Psoas muscle (tissue), 8 donors: ENCODE results near the gene SEMA3C. TPM values are rescaled to one million over a fixed set of nuclear protein-coding genes. Genes with fewer than 3 reads are reported as not detected.
"Not testable (repeated sequence)": the region's sequence is repeated elsewhere in the genome, so short reads cannot be mapped to it uniquely, and the experiment has no call there.

Source experiments
- ATAC-seq, 4 donors: fragments of 200-7000 bp; cut with Tn5 transposase; one replicate each; pipeline ENCODE4 v1.9.1; 2020; ENCODE audit warnings: moderate library complexity in 3 of 4, mild to moderate bottlenecking in 2 of 4
- DNase-seq, 2 donors: peaks; one replicate each; pipeline ENCODE4 v3.0.0-alpha.2; 2020
- H3K27ac ChIP-seq: fragments of 200-600 bp; one replicate; pipeline ENCODE4 v1.8.0; 2022
- H3K27me3 ChIP-seq, 3 donors: fragments of 200-600 bp in 1 of 3; one replicate each; pipeline versions ENCODE4 v1.6.1 to v1.8.0; 2013 to 2022; ENCODE audit warnings: low read length in 2 of 3, mild to moderate bottlenecking in 2 of 3, moderate library complexity in 1 of 3; ENCODE audit not compliant: insufficient read depth in 3 of 3
- H3K36me3 ChIP-seq, 2 donors: fragments of 200-600 bp in 1 of 2; one replicate each; pipeline versions ENCODE4 v1.6.1 to v1.8.0; 2013 to 2022; ENCODE audit warnings: low read depth in 1 of 2, mild to moderate bottlenecking in 1 of 2, moderate library complexity in 1 of 2; ENCODE audit not compliant: insufficient read depth in 1 of 2
- H3K4me1 ChIP-seq: fragments of 200-600 bp; one replicate; pipeline ENCODE4 v1.8.0; 2022
- H3K4me3 ChIP-seq: fragments of 200-600 bp; one replicate; pipeline ENCODE4 v1.8.0; 2022; ENCODE audit warnings: mild to moderate bottlenecking
- H3K9me3 ChIP-seq: fragments of 200-600 bp; one replicate; pipeline ENCODE4 v1.8.0; 2022
- CTCF ChIP-seq: fragments of 200-600 bp; IDR thresholded peaks from one replicate; pipeline ENCODE4 v1.8.0; 2022; ENCODE audit warnings: antibody characterized with exemption
- WGBS, 3 donors: extraction: QIAGEN DNeasy Blood & Tissue Kit; methylation state at CpG; one replicate each; pipeline versions ENCODE4 v1.1.6 to v1.1.7; 2013; 5-methylcytosine and 5-hydroxymethylcytosine counted together
- intact Hi-C, 2 donors: fragments of 100-400 bp; cut with DNase I; formaldehyde crosslinking; loops; one replicate each; pipeline versions ENCODE4 v1.11.0 to v1.14.2; 2022
- polyA plus RNA-seq, 3 donors: library from polyadenylated mRNA; stranded (reverse); fragments of 200-250 nt; gene quantifications; one replicate each; pipeline ENCODE4 v1.2.3, GENCODE V29; 2013
- total RNA-seq, 4 donors: library from RNA; stranded (reverse); fragmentation: NEBNext Ultra II Directional in 2 of 4; extraction: Animal tissue kit (Norgen Biotek cat#: 25700) in 2 of 4; gene quantifications; one replicate each; pipeline versions ENCODE4 v1.2.1 to v1.2.4, GENCODE V29; 2021 to 2023
- donor health status: healthy with polysubstance abuse.
- donor health status: DM: no; HTN: no; CAD: no; lungs with moderate emphysema.
- donor health status: Bipolar disorder and iron deficiency.
- donor health status: healthy.
- donor health status: DM: yes; HTN: yes; CAD: no.
- donor health status: DM: no; HTN: no; CAD: no.
- donor health status: DM: no; HTN: no; CAD: no.
- donor health status: DM: yes; HTN: yes; CAD: no.

SEMA3C gene
- total and polyA plus RNA-seq, 7 donors, result 6.6 to 63.1 (median 18.3) TPM

- 93 to 100% (median 97%) methylated on average over 1 of the region's 1 CpG for WGBS, 3 donors
- DNase-seq (no peak), ATAC-seq (no peak)
- Histone ChIP-seq H3K27ac (no peak overlapping the region), H3K4me3 (no peak overlapping the region), H3K9me3 (no peaks in the 10 kb centered on the region), H3K27me3 (no peaks in the 10 kb centered on the region), H3K4me1 (no peaks in the 10 kb centered on the region), H3K36me3 (no peaks in the 10 kb centered on the region)
- no peak for TF ChIP-seq CTCF
- intact Hi-C loops, result no loop called here
Measured at GRCh38 chr7:80934321-80934720, 15.5 kb upstream of the SEMA3C start.

GRCh38 chr7:80932536-80932935 is 13.7 kb upstream of the SEMA3C start:
- DNase-seq (no peak), ATAC-seq (no peak)
- Histone ChIP-seq H3K27ac (no peak overlapping the region), H3K4me1 (no peaks in the 10 kb centered on the region), H3K27me3 (no peaks in the 10 kb centered on the region), H3K36me3 (no peaks in the 10 kb centered on the region), H3K4me3 (no peak overlapping the region), H3K9me3 (no peaks in the 10 kb centered on the region)
- intact Hi-C loops, result no loop called here
- no peak for TF ChIP-seq CTCF

- DNase-seq (no peak), ATAC-seq (no peak)
- H3K27me3 ChIP-seq, result no peaks in the 10 kb centered on the region
- TF ChIP-seq CTCF, result no peak
- no peak overlapping the region for H3K4me3 ChIP-seq
- no peaks in the 10 kb centered on the region for H3K36me3 ChIP-seq
- no peaks in the 10 kb centered on the region for H3K4me1 ChIP-seq
- no peak overlapping the region for H3K27ac ChIP-seq
- intact Hi-C loops, result loop anchor here in 1 of 2 donors (10.0 kb wide), 1 partner anchor 525 kb away; no protein-coding TSS in a partner anchor
- WGBS, 3 donors, result 68 to 81% (median 75%) methylated on average over 3 of the region's 3 CpGs
- H3K9me3 ChIP-seq, result no peaks in the 10 kb centered on the region
Measured at GRCh38 chr7:80929619-80930018, 10.8 kb upstream of the SEMA3C start.

- not testable (repeated sequence) for H3K4me3 ChIP-seq, H3K27ac ChIP-seq, H3K27me3 ChIP-seq, H3K36me3 ChIP-seq, DNase-seq, H3K4me1 ChIP-seq, H3K9me3 ChIP-seq, ATAC-seq
- 98% methylated on average over 6 of the region's 6 CpGs for WGBS, 3 donors
- intact Hi-C loops, result loop anchor here in 1 of 2 donors (10.0 kb wide), 1 partner anchor 528 kb away; no protein-coding TSS in a partner anchor
Measured at GRCh38 chr7:80926955-80927354, 8.1 kb upstream of the SEMA3C start.

- Histone ChIP-seq H3K27me3 (no peaks in the 10 kb centered on the region), H3K27ac (no peak overlapping the region), H3K9me3 (no peaks in the 10 kb centered on the region), H3K36me3 (no peaks in the 10 kb centered on the region), H3K4me1 (no peaks in the 10 kb centered on the region), H3K4me3 (no peak overlapping the region)
- no peak for ATAC-seq
- TF ChIP-seq CTCF, result no peak
- intact Hi-C loops, result loop anchor here (5.0 to 10.0 kb wide), 3 partner anchors 333 to 533 kb away; no protein-coding TSS in a partner anchor
- no peak for DNase-seq
- 35 to 60% (median 50%) methylated on average over 2 of the region's 2 CpGs for WGBS, 3 donors
Measured at GRCh38 chr7:80924090-80924489, 5.2 kb upstream of the SEMA3C start.
